Measurements from ENCODE around the gene CTPS1.

- no peak for TF ChIP-seq CTCF (IDR thresholded peaks at IDR 0.05; ENCODE audit: insufficient read depth, low read depth, low read length)
- no peak for TF ChIP-seq EZH2 (IDR thresholded peaks at IDR 0.05; ENCODE audit: insufficient read depth, low read length)
Measured at GRCh38 chr1:40989066-40989465, 9.6 kb downstream of the CTPS1 start.
